Measurements from ENCODE around the gene MPPED1. TPM values are rescaled to one million over a fixed set of nuclear protein-coding genes. Genes with fewer than 3 reads are reported as not detected.

Gene MPPED1
- total and polyA plus RNA-seq, 9 donors: 0.21 to 4.5 (median 0.52) TPM

- 100% methylated on average over 1 of the region's 1 CpG for WGBS (ENCODE audit: insufficient coverage)
- no peaks in the 10 kb centered on the region for H3K9me3 ChIP-seq (replicated peaks; ENCODE audit: control insufficient read depth, low read depth, low read length)
- peaks cover 5% of the 10 kb centered on the region for H3K4me1 ChIP-seq (ENCODE audit: control insufficient read depth, insufficient read depth, low read length)
- H3K4me3 ChIP-seq (ENCODE audit: low read length): no peak overlapping the region
- peaks cover 7% of the 10 kb centered on the region for H3K27me3 ChIP-seq (ENCODE audit: control insufficient read depth, insufficient read depth, low read length)
- H3K36me3 ChIP-seq (ENCODE audit: control insufficient read depth, insufficient read depth, low read length): no peaks in the 10 kb centered on the region
- DNase-seq: no peak
- no peak overlapping the region for H3K27ac ChIP-seq (ENCODE audit: low read length)
Observed at GRCh38 chr22:43491737-43492136, 79.9 kb downstream of the MPPED1 start.

- 80% methylated on average over 1 of the region's 5 CpGs for WGBS (ENCODE audit: insufficient coverage)
- H3K27me3 ChIP-seq (ENCODE audit: control insufficient read depth, insufficient read depth, low read length): peaks cover 5% of the 10 kb centered on the region
- no peak for DNase-seq
Observed at GRCh38 chr22:43493297-43493696, 81.5 kb downstream of the MPPED1 start.

GRCh38 chr22:43497956-43498855, 86.4 kb downstream of the MPPED1 start:
- Histone ChIP-seq H3K27me3 (ENCODE audit: control insufficient read depth, insufficient read depth, low read length) (no peaks in the 10 kb centered on the region), H3K4me1 (ENCODE audit: control insufficient read depth, insufficient read depth, low read length) (no peaks in the 10 kb centered on the region), H3K36me3 (ENCODE audit: control insufficient read depth, insufficient read depth, low read length) (no peaks in the 10 kb centered on the region), H3K27ac (ENCODE audit: low read length) (no peak overlapping the region), H3K4me3 (ENCODE audit: low read length) (no peak overlapping the region), H3K9me3 (replicated peaks; ENCODE audit: control insufficient read depth, low read depth, low read length) (no peaks in the 10 kb centered on the region)
- 92% methylated on average over 10 of the region's 16 CpGs for WGBS (ENCODE audit: insufficient coverage)
- DNase-seq: no peak

More at GRCh38 chr22:43493297-43493696, 81.5 kb downstream of the MPPED1 start:
- Histone ChIP-seq H3K27ac (ENCODE audit: low read length) (no peak overlapping the region), H3K36me3 (ENCODE audit: control insufficient read depth, insufficient read depth, low read length) (no peaks in the 10 kb centered on the region), H3K4me3 (ENCODE audit: low read length) (no peak overlapping the region), H3K9me3 (replicated peaks; ENCODE audit: control insufficient read depth, low read depth, low read length) (no peaks in the 10 kb centered on the region), H3K4me1 (ENCODE audit: control insufficient read depth, insufficient read depth, low read length) (peaks cover 2% of the 10 kb centered on the region)

- H3K4me3 ChIP-seq (ENCODE audit: low read length): no peak overlapping the region
- H3K27me3 ChIP-seq (ENCODE audit: control insufficient read depth, insufficient read depth, low read length): no peaks in the 10 kb centered on the region
- H3K36me3 ChIP-seq (ENCODE audit: control insufficient read depth, insufficient read depth, low read length): no peaks in the 10 kb centered on the region
- DNase-seq: no peak
- 100% methylated on average over 1 of the region's 1 CpG for WGBS (ENCODE audit: insufficient coverage)
- H3K4me1 ChIP-seq (ENCODE audit: control insufficient read depth, insufficient read depth, low read length): no peaks in the 10 kb centered on the region
- H3K27ac ChIP-seq (ENCODE audit: low read length): no peak overlapping the region
- H3K9me3 ChIP-seq (replicated peaks; ENCODE audit: control insufficient read depth, low read depth, low read length): no peaks in the 10 kb centered on the region
Observed at GRCh38 chr22:43498856-43499253, 87.0 kb downstream of the MPPED1 start.

- no peaks in the 10 kb centered on the region for H3K36me3 ChIP-seq (ENCODE audit: control insufficient read depth, insufficient read depth, low read length)
- no peaks in the 10 kb centered on the region for H3K27me3 ChIP-seq (ENCODE audit: control insufficient read depth, insufficient read depth, low read length)
- WGBS (ENCODE audit: insufficient coverage): 72% methylated on average over 18 of the region's 22 CpGs
- no peak overlapping the region for H3K27ac ChIP-seq (ENCODE audit: low read length)
- H3K4me1 ChIP-seq (ENCODE audit: control insufficient read depth, insufficient read depth, low read length): no peaks in the 10 kb centered on the region
- H3K4me3 ChIP-seq (ENCODE audit: low read length): no peak overlapping the region
- H3K9me3 ChIP-seq (replicated peaks; ENCODE audit: control insufficient read depth, low read depth, low read length): no peaks in the 10 kb centered on the region
- no peak for DNase-seq
Observed at GRCh38 chr22:43500792-43501785, 89.3 kb downstream of the MPPED1 start.

GRCh38 chr22:43501878-43502277, 90.1 kb downstream of the MPPED1 start:
- no peak overlapping the region for H3K4me3 ChIP-seq (ENCODE audit: low read length)
- no peaks in the 10 kb centered on the region for H3K36me3 ChIP-seq (ENCODE audit: control insufficient read depth, insufficient read depth, low read length)
- WGBS (ENCODE audit: insufficient coverage): 74% methylated on average over 11 of the region's 11 CpGs
- H3K9me3 ChIP-seq (replicated peaks; ENCODE audit: control insufficient read depth, low read depth, low read length): no peaks in the 10 kb centered on the region
- H3K27me3 ChIP-seq (ENCODE audit: control insufficient read depth, insufficient read depth, low read length): no peaks in the 10 kb centered on the region
- no peak overlapping the region for H3K27ac ChIP-seq (ENCODE audit: low read length)
- no peak for DNase-seq
- H3K4me1 ChIP-seq (ENCODE audit: control insufficient read depth, insufficient read depth, low read length): no peaks in the 10 kb centered on the region

- WGBS (ENCODE audit: insufficient coverage): 88% methylated on average over 16 of the region's 20 CpGs
- Histone ChIP-seq H3K27ac (ENCODE audit: low read length) (no peak overlapping the region), H3K9me3 (replicated peaks; ENCODE audit: control insufficient read depth, low read depth, low read length) (no peaks in the 10 kb centered on the region), H3K4me3 (ENCODE audit: low read length) (no peak overlapping the region), H3K4me1 (ENCODE audit: control insufficient read depth, insufficient read depth, low read length) (no peaks in the 10 kb centered on the region), H3K27me3 (ENCODE audit: control insufficient read depth, insufficient read depth, low read length) (no peaks in the 10 kb centered on the region), H3K36me3 (ENCODE audit: control insufficient read depth, insufficient read depth, low read length) (no peaks in the 10 kb centered on the region)
- no peak for DNase-seq
Observed at GRCh38 chr22:43502306-43502874, 90.6 kb downstream of the MPPED1 start.

- 98% methylated on average over 3 of the region's 3 CpGs for WGBS (ENCODE audit: insufficient coverage)
Observed at GRCh38 chr22:43504068-43504467, 92.3 kb downstream of the MPPED1 start.

GRCh38 chr22:43504666-43505261, 93.0 kb downstream of the MPPED1 start:
- Histone ChIP-seq H3K4me3 (ENCODE audit: low read length) (no peak overlapping the region), H3K4me1 (ENCODE audit: control insufficient read depth, insufficient read depth, low read length) (no peaks in the 10 kb centered on the region), H3K27me3 (ENCODE audit: control insufficient read depth, insufficient read depth, low read length) (no peaks in the 10 kb centered on the region), H3K36me3 (ENCODE audit: control insufficient read depth, insufficient read depth, low read length) (no peaks in the 10 kb centered on the region), H3K9me3 (replicated peaks; ENCODE audit: control insufficient read depth, low read depth, low read length) (no peaks in the 10 kb centered on the region), H3K27ac (ENCODE audit: low read length) (no peak overlapping the region)
- 96% methylated on average over 6 of the region's 7 CpGs for WGBS (ENCODE audit: insufficient coverage)
- DNase-seq: no peak

More at GRCh38 chr22:43504068-43504467, 92.3 kb downstream of the MPPED1 start:
- DNase-seq: no peak
- Histone ChIP-seq H3K9me3 (replicated peaks; ENCODE audit: control insufficient read depth, low read depth, low read length) (no peaks in the 10 kb centered on the region), H3K36me3 (ENCODE audit: control insufficient read depth, insufficient read depth, low read length) (no peaks in the 10 kb centered on the region), H3K27ac (ENCODE audit: low read length) (no peak overlapping the region), H3K4me1 (ENCODE audit: control insufficient read depth, insufficient read depth, low read length) (no peaks in the 10 kb centered on the region), H3K4me3 (ENCODE audit: low read length) (no peak overlapping the region), H3K27me3 (ENCODE audit: control insufficient read depth, insufficient read depth, low read length) (no peaks in the 10 kb centered on the region)
